Measurements from ENCODE around the gene CECR2.
A peak's percentile ranks its signal among the peaks of the same experiment; 100 is the strongest.

CECR2 gene

GRCh38 chr22:17343766-17344165 lies 25.5 kb upstream of the CECR2 start:
- Histone ChIP-seq H3K4me1 (ENCODE audit: insufficient read depth, low read length) (no peaks in the 10 kb centered on the region), H3K36me3 (ENCODE audit: insufficient read depth, low read length) (no peaks in the 10 kb centered on the region), H3K9ac (ENCODE audit: low read depth, low read length) (no peak overlapping the region), H3K9me3 (ENCODE audit: insufficient read depth, low read depth, low read length) (no peaks in the 10 kb centered on the region), H3K4me3 (ENCODE audit: low read length) (no peak overlapping the region), H3K27ac (ENCODE audit: low read depth, low read length) (no peak overlapping the region), H3K27me3 (ENCODE audit: insufficient read depth, low read length) (no peaks in the 10 kb centered on the region)
- WGBS: 100% methylated on average over 2 of the region's 2 CpGs

- Histone ChIP-seq H3K4me1 (ENCODE audit: insufficient read depth, low read length) (no peaks in the 10 kb centered on the region), H3K27ac (ENCODE audit: low read depth, low read length) (no peak overlapping the region), H3K36me3 (ENCODE audit: insufficient read depth, low read length) (no peaks in the 10 kb centered on the region), H3K27me3 (ENCODE audit: insufficient read depth, low read length) (no peaks in the 10 kb centered on the region), H3K9ac (ENCODE audit: low read depth, low read length) (no peak overlapping the region), H3K4me3 (ENCODE audit: low read length) (no peak overlapping the region), H3K9me3 (ENCODE audit: insufficient read depth, low read depth, low read length) (no peaks in the 10 kb centered on the region)
- WGBS: 96% methylated on average over 4 of the region's 4 CpGs
Measured at GRCh38 chr22:17346578-17346977, 22.7 kb upstream of the CECR2 start.

- no peaks in the 10 kb centered on the region for H3K4me1 ChIP-seq (ENCODE audit: insufficient read depth, low read length)
- no peaks in the 10 kb centered on the region for H3K9me3 ChIP-seq (ENCODE audit: insufficient read depth, low read depth, low read length)
- H3K4me3 ChIP-seq (ENCODE audit: low read length): no peak overlapping the region
- no peaks in the 10 kb centered on the region for H3K27me3 ChIP-seq (ENCODE audit: insufficient read depth, low read length)
- no peak overlapping the region for H3K9ac ChIP-seq (ENCODE audit: low read depth, low read length)
- no peaks in the 10 kb centered on the region for H3K36me3 ChIP-seq (ENCODE audit: insufficient read depth, low read length)
- WGBS: 94% methylated on average over 11 of the region's 11 CpGs
- no peak overlapping the region for H3K27ac ChIP-seq (ENCODE audit: low read depth, low read length)
Measured at GRCh38 chr22:17347724-17348123, 21.5 kb upstream of the CECR2 start.

GRCh38 chr22:17348464-17349103 lies 20.7 kb upstream of the CECR2 start:
- 92% methylated on average over 14 of the region's 14 CpGs for WGBS
- Histone ChIP-seq H3K9ac (ENCODE audit: low read depth, low read length) (no peak overlapping the region), H3K27ac (ENCODE audit: low read depth, low read length) (no peak overlapping the region), H3K36me3 (ENCODE audit: insufficient read depth, low read length) (no peaks in the 10 kb centered on the region), H3K4me3 (ENCODE audit: low read length) (no peak overlapping the region), H3K4me1 (ENCODE audit: insufficient read depth, low read length) (no peaks in the 10 kb centered on the region), H3K27me3 (ENCODE audit: insufficient read depth, low read length) (no peaks in the 10 kb centered on the region), H3K9me3 (ENCODE audit: insufficient read depth, low read depth, low read length) (no peaks in the 10 kb centered on the region)

GRCh38 chr22:17349172-17349571 lies 20.1 kb upstream of the CECR2 start:
- Histone ChIP-seq H3K4me1 (ENCODE audit: insufficient read depth, low read length) (no peaks in the 10 kb centered on the region), H3K9me3 (ENCODE audit: insufficient read depth, low read depth, low read length) (no peaks in the 10 kb centered on the region), H3K9ac (ENCODE audit: low read depth, low read length) (no peak overlapping the region), H3K27ac (ENCODE audit: low read depth, low read length) (no peak overlapping the region), H3K36me3 (ENCODE audit: insufficient read depth, low read length) (no peaks in the 10 kb centered on the region), H3K27me3 (ENCODE audit: insufficient read depth, low read length) (no peaks in the 10 kb centered on the region), H3K4me3 (ENCODE audit: low read length) (no peak overlapping the region)
- WGBS: 92% methylated on average over 10 of the region's 10 CpGs

- no peaks in the 10 kb centered on the region for H3K36me3 ChIP-seq (ENCODE audit: insufficient read depth, low read length)
- H3K9me3 ChIP-seq (ENCODE audit: insufficient read depth, low read depth, low read length): no peaks in the 10 kb centered on the region
- no peak overlapping the region for H3K4me3 ChIP-seq (ENCODE audit: low read length)
- H3K27ac ChIP-seq (ENCODE audit: low read depth, low read length): no peak overlapping the region
- H3K9ac ChIP-seq (ENCODE audit: low read depth, low read length): no peak overlapping the region
- no peaks in the 10 kb centered on the region for H3K4me1 ChIP-seq (ENCODE audit: insufficient read depth, low read length)
- 85% methylated on average over 3 of the region's 3 CpGs for WGBS
- no peaks in the 10 kb centered on the region for H3K27me3 ChIP-seq (ENCODE audit: insufficient read depth, low read length)
Measured at GRCh38 chr22:17350292-17350691, 19.0 kb upstream of the CECR2 start.

GRCh38 chr22:17352798-17353197 lies 16.5 kb upstream of the CECR2 start:
- H3K27ac ChIP-seq (ENCODE audit: low read depth, low read length): no peak overlapping the region
- H3K9ac ChIP-seq (ENCODE audit: low read depth, low read length): no peak overlapping the region
- no peaks in the 10 kb centered on the region for H3K27me3 ChIP-seq (ENCODE audit: insufficient read depth, low read length)
- H3K9me3 ChIP-seq (ENCODE audit: insufficient read depth, low read depth, low read length): no peaks in the 10 kb centered on the region
- H3K4me1 ChIP-seq (ENCODE audit: insufficient read depth, low read length): no peaks in the 10 kb centered on the region
- WGBS: 90% methylated on average over 4 of the region's 4 CpGs
- H3K4me3 ChIP-seq (ENCODE audit: low read length): no peak overlapping the region
- H3K36me3 ChIP-seq (ENCODE audit: insufficient read depth, low read length): no peaks in the 10 kb centered on the region

GRCh38 chr22:17357688-17358087 lies 11.6 kb upstream of the CECR2 start:
- Histone ChIP-seq H3K4me3 (ENCODE audit: low read length) (no peak overlapping the region), H3K27ac (ENCODE audit: low read depth, low read length) (no peak overlapping the region), H3K9me3 (ENCODE audit: insufficient read depth, low read depth, low read length) (no peaks in the 10 kb centered on the region), H3K27me3 (ENCODE audit: insufficient read depth, low read length) (no peaks in the 10 kb centered on the region), H3K36me3 (ENCODE audit: insufficient read depth, low read length) (no peaks in the 10 kb centered on the region), H3K4me1 (ENCODE audit: insufficient read depth, low read length) (no peaks in the 10 kb centered on the region), H3K9ac (ENCODE audit: low read depth, low read length) (no peak overlapping the region)
- WGBS: 98% methylated on average over 1 of the region's 2 CpGs

GRCh38 chr22:17358415-17358814 lies 10.8 kb upstream of the CECR2 start:
- Histone ChIP-seq H3K27me3 (ENCODE audit: insufficient read depth, low read length) (no peaks in the 10 kb centered on the region), H3K4me3 (ENCODE audit: low read length) (no peak overlapping the region), H3K36me3 (ENCODE audit: insufficient read depth, low read length) (no peaks in the 10 kb centered on the region), H3K27ac (ENCODE audit: low read depth, low read length) (no peak overlapping the region), H3K9ac (ENCODE audit: low read depth, low read length) (no peak overlapping the region), H3K4me1 (ENCODE audit: insufficient read depth, low read length) (no peaks in the 10 kb centered on the region), H3K9me3 (ENCODE audit: insufficient read depth, low read depth, low read length) (no peaks in the 10 kb centered on the region)
- WGBS: 81% methylated on average over 9 of the region's 9 CpGs

- Histone ChIP-seq H3K4me1 (ENCODE audit: insufficient read depth, low read length) (no peaks in the 10 kb centered on the region), H3K36me3 (ENCODE audit: insufficient read depth, low read length) (no peaks in the 10 kb centered on the region), H3K9ac (ENCODE audit: low read depth, low read length) (no peak overlapping the region), H3K27me3 (ENCODE audit: insufficient read depth, low read length) (no peaks in the 10 kb centered on the region), H3K9me3 (ENCODE audit: insufficient read depth, low read depth, low read length) (no peaks in the 10 kb centered on the region), H3K4me3 (ENCODE audit: low read length) (no peak overlapping the region), H3K27ac (ENCODE audit: low read depth, low read length) (no peak overlapping the region)
- WGBS: 73% methylated on average over 4 of the region's 4 CpGs
Measured at GRCh38 chr22:17359501-17359900, 9.8 kb upstream of the CECR2 start.

GRCh38 chr22:17366329-17366728 lies 2.9 kb upstream of the CECR2 start:
- Histone ChIP-seq H3K27ac (ENCODE audit: low read depth, low read length) (no peak overlapping the region; the same call in 1 of the 2 replicates), H3K36me3 (ENCODE audit: insufficient read depth, low read length) (no peaks in the 10 kb centered on the region), H3K4me1 (ENCODE audit: insufficient read depth, low read length) (peaks cover 18% of the 10 kb centered on the region), H3K9ac (ENCODE audit: low read depth, low read length) (no peak overlapping the region), H3K4me3 (ENCODE audit: low read length) (no peak overlapping the region), H3K27me3 (ENCODE audit: insufficient read depth, low read length) (no peaks in the 10 kb centered on the region), H3K9me3 (ENCODE audit: insufficient read depth, low read depth, low read length) (no peaks in the 10 kb centered on the region)
- 75% methylated on average over 13 of the region's 13 CpGs for WGBS

GRCh38 chr22:17366830-17367229 lies 2.4 kb upstream of the CECR2 start:
- Histone ChIP-seq H3K9me3 (ENCODE audit: insufficient read depth, low read depth, low read length) (no peaks in the 10 kb centered on the region), H3K27me3 (ENCODE audit: insufficient read depth, low read length) (no peaks in the 10 kb centered on the region), H3K27ac (ENCODE audit: low read depth, low read length) (no peak overlapping the region; the same call in 1 of the 2 replicates), H3K36me3 (ENCODE audit: insufficient read depth, low read length) (no peaks in the 10 kb centered on the region), H3K9ac (ENCODE audit: low read depth, low read length) (no peak overlapping the region), H3K4me3 (ENCODE audit: low read length) (peak overlapping the region; percentile 81), H3K4me1 (ENCODE audit: insufficient read depth, low read length) (peaks cover 21% of the 10 kb centered on the region)
- 8% methylated on average over 10 of the region's 11 CpGs for WGBS
